ENCODE results near the gene IRF6.

IRF6 gene

DNA sequence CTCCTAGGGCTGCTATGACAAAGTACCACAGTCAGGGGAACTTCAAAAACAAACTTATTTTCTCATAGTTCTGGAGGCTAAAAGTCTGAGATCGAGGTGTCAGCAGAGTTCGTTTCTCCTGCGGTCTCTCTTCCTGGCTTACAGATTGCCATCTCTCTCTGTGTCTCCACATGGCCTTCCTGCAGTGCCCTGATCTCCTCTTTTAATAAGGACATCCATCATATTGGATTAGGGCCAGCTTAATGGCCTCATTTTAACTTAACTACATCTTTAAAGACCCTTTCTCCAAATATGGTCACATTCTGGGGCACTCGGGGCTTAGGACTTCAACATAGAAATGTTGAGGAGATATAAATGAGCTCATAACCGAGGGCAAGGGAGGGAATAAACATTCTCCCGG, 33.8 kb downstream of the IRF6 start:
- Histone ChIP-seq H3F3A (ENCODE audit: insufficient read depth) (no peaks in the 10 kb centered on the region), H3K79me2 (ENCODE audit: insufficient read depth, low read length) (no peaks in the 10 kb centered on the region), H3K9me3 (ENCODE audit: insufficient read depth, low read length) (0 out of 2 replicates have a peak, but pooled peaks cover 3% of the 10 kb centered on the region), H2AFZ (ENCODE audit: low read depth, low read length, severe bottlenecking) (no peak overlapping the region), H3K27me3 (ENCODE audit: low read length) (no peaks in the 10 kb centered on the region), H3K36me3 (ENCODE audit: low read length) (peaks cover 8% of the 10 kb centered on the region; the same call in 1 of the 2 replicates), H3K9me2 (replicated peaks; ENCODE audit: insufficient read depth, low read length) (no peaks in the 10 kb centered on the region), H3K27ac (ENCODE audit: low read depth, low read length) (no peak overlapping the region), H4K20me1 (ENCODE audit: low read depth, low read length) (no peaks in the 10 kb centered on the region), H3K4me3 (ENCODE audit: insufficient read depth, low read length, poor library complexity, severe bottlenecking) (no peak overlapping the region), H3K4me2 (ENCODE audit: low read depth, low read length, poor library complexity, severe bottlenecking) (no peak overlapping the region), H3K9ac (ENCODE audit: low read length) (no peak overlapping the region)
- TF ChIP-seq EZH2phosphoT487 (conservative IDR thresholded peaks at IDR 0.05; ENCODE audit: low read length), result no peak
- TF ChIP-seq, protein P1, sequence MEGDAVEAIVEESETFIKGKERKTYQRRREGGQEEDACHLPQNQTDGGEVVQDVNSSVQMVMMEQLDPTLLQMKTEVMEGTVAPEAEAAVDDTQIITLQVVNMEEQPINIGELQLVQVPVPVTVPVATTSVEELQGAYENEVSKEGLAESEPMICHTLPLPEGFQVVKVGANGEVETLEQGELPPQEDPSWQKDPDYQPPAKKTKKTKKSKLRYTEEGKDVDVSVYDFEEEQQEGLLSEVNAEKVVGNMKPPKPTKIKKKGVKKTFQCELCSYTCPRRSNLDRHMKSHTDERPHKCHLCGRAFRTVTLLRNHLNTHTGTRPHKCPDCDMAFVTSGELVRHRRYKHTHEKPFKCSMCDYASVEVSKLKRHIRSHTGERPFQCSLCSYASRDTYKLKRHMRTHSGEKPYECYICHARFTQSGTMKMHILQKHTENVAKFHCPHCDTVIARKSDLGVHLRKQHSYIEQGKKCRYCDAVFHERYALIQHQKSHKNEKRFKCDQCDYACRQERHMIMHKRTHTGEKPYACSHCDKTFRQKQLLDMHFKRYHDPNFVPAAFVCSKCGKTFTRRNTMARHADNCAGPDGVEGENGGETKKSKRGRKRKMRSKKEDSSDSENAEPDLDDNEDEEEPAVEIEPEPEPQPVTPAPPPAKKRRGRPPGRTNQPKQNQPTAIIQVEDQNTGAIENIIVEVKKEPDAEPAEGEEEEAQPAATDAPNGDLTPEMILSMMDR (IDR thresholded peaks at IDR 0.05; ENCODE audit: insufficient read depth, low read length, poor library complexity, severe bottlenecking), result no peak

DNA sequence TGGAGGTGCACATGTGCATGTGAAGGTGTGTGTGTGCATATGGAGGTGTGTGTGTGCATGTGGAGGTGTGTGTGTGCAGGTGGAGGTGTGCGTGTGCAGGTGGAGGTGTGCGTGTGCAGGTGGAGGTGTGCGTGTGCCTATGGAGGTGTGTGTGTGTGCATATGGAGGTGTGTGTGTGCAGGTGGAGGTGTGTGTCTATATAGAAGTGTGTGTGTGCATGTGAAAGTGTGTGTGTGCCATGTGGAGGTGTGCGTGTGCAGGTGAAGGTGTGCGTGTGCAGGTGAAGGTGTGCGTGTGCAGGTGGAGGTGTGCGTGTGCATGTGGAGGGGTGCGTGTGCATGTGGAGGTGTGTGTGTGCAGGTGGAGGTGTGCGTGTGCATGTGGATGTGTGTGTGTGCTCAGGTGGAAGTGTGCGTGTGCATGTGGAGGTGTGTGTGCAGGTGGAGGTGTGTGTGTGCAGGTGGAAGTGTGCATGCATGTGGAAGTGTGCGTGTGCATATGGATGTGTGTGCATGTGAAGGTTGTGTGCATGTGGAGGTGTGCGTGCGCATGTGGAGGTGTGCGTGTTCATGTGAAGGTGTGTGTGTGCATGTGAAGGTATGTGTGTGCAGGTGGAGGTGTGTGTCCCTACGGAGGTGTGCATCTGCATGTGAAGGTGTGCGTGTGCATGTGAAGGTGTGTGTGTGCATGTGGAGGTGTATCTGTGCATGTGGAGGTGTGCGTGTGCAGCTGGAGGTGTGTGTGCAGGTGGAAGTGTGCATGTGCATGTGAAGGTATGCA, 35.1 kb downstream of the IRF6 start:
- H3K9me2 ChIP-seq (replicated peaks; ENCODE audit: insufficient read depth, low read length), result no peaks in the 10 kb centered on the region
- H4K20me1 ChIP-seq (ENCODE audit: low read depth, low read length), result no peaks in the 10 kb centered on the region
- H3K36me3 ChIP-seq (ENCODE audit: low read length), result no peaks in the 10 kb centered on the region
- no peak overlapping the region for H2AFZ ChIP-seq (ENCODE audit: low read depth, low read length, severe bottlenecking)
- H3K79me2 ChIP-seq (ENCODE audit: insufficient read depth, low read length), result no peaks in the 10 kb centered on the region
- no peaks in the 10 kb centered on the region for H3K27me3 ChIP-seq (ENCODE audit: low read length)
- H3F3A ChIP-seq (ENCODE audit: insufficient read depth), result no peaks in the 10 kb centered on the region
- H3K9ac ChIP-seq (ENCODE audit: low read length), result no peak overlapping the region
- 0 out of 2 replicates have a peak, but pooled peaks cover 3% of the 10 kb centered on the region for H3K9me3 ChIP-seq (ENCODE audit: insufficient read depth, low read length)
- H3K27ac ChIP-seq (ENCODE audit: low read depth, low read length), result no peak overlapping the region
- no peak overlapping the region for H3K4me2 ChIP-seq (ENCODE audit: low read depth, low read length, poor library complexity, severe bottlenecking)
- H3K4me3 ChIP-seq (ENCODE audit: insufficient read depth, low read length, poor library complexity, severe bottlenecking), result no peak overlapping the region
- no peak for TF ChIP-seq EZH2phosphoT487 (conservative IDR thresholded peaks at IDR 0.05; ENCODE audit: low read length)
- TF ChIP-seq, protein P1 (IDR thresholded peaks at IDR 0.05; ENCODE audit: insufficient read depth, low read length, poor library complexity, severe bottlenecking), result no peak

DNA sequence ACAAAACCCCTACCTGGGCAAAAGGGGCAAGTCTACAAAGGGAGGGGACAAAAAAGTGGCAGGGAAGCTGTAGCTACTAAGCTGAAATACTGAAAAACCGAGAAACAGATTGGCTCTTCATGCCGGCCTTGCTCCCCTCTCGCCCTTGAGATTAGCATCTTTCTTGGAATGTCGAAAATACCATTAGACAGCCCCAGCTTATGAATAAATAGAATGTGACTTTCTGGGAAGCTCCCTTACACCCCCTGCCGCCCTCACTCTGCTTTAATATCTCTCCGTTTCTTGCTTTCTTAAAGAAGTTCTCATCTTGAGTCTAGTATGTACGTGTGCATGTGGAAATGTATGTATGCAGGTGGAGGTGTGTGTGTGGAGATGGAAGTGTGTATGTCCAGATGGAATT, 36.0 kb downstream of the IRF6 start:
- Histone ChIP-seq H3K4me3 (ENCODE audit: insufficient read depth, low read length, poor library complexity, severe bottlenecking) (no peak overlapping the region), H3K27ac (ENCODE audit: low read depth, low read length) (no peak overlapping the region), H2AFZ (ENCODE audit: low read depth, low read length, severe bottlenecking) (no peak overlapping the region), H3K9me3 (ENCODE audit: insufficient read depth, low read length) (0 out of 2 replicates have a peak, but pooled peaks cover 3% of the 10 kb centered on the region), H3K36me3 (ENCODE audit: low read length) (no peaks in the 10 kb centered on the region), H3K9ac (ENCODE audit: low read length) (no peak overlapping the region), H4K20me1 (ENCODE audit: low read depth, low read length) (no peaks in the 10 kb centered on the region), H3F3A (ENCODE audit: insufficient read depth) (no peaks in the 10 kb centered on the region), H3K27me3 (ENCODE audit: low read length) (no peaks in the 10 kb centered on the region), H3K9me2 (replicated peaks; ENCODE audit: insufficient read depth, low read length) (no peaks in the 10 kb centered on the region), H3K4me2 (ENCODE audit: low read depth, low read length, poor library complexity, severe bottlenecking) (no peak overlapping the region), H3K79me2 (ENCODE audit: insufficient read depth, low read length) (no peaks in the 10 kb centered on the region)
- no peak for TF ChIP-seq EZH2phosphoT487 (conservative IDR thresholded peaks at IDR 0.05; ENCODE audit: low read length)
- TF ChIP-seq, protein P1 (IDR thresholded peaks at IDR 0.05; ENCODE audit: insufficient read depth, low read length, poor library complexity, severe bottlenecking), result no peak

Measured in SU-DHL-6 (cell line).